Glutamatergic neuron (in vitro differentiated cells): ENCODE measurements around the gene GFRA1. TPM values are rescaled to one million over a fixed set of nuclear protein-coding genes. Genes with fewer than 3 reads are reported as not detected.

Experiments
- DNase-seq: peaks from one replicate; pipeline ENCODE4 v3.0.0; 2022
- H3K27ac Mint-ChIP-seq: one replicate; pipeline ENCODE4 v1.8.0; 2020; ENCODE audit warnings: mild to moderate bottlenecking, mixed read lengths, inconsistent platforms; ENCODE audit not compliant: unreplicated experiment
- H3K27me3 Mint-ChIP-seq: one replicate; pipeline ENCODE4 v1.8.0; 2020; ENCODE audit warnings: mild to moderate bottlenecking, moderate library complexity, mixed read lengths, inconsistent platforms; ENCODE audit not compliant: unreplicated experiment
- H3K36me3 Mint-ChIP-seq: one replicate; pipeline ENCODE4 v1.8.0; 2020; ENCODE audit warnings: mild to moderate bottlenecking, mixed read lengths, inconsistent platforms; ENCODE audit not compliant: unreplicated experiment
- H3K4me1 Mint-ChIP-seq: one replicate; pipeline ENCODE4 v1.8.0; 2020; ENCODE audit warnings: mild to moderate bottlenecking, low read depth, mixed read lengths, inconsistent platforms; ENCODE audit not compliant: unreplicated experiment
- H3K4me3 Mint-ChIP-seq: one replicate; pipeline ENCODE4 v1.8.0; 2020; ENCODE audit warnings: mild to moderate bottlenecking, mixed read lengths, inconsistent platforms; ENCODE audit not compliant: unreplicated experiment
- H3K9me3 Mint-ChIP-seq: one replicate; pipeline ENCODE4 v1.8.0; 2020; ENCODE audit warnings: mild to moderate bottlenecking, moderate library complexity, mixed read lengths, inconsistent platforms; ENCODE audit not compliant: unreplicated experiment
- total RNA-seq: library from RNA; stranded (reverse); fragmentation: NEBNext Ultra II Directional; extraction: Animal tissue kit (Norgen Biotek cat#: 25700); gene quantifications from one replicate; pipeline ENCODE4 v1.2.1, GENCODE V29; 2021; ENCODE audit not compliant: unreplicated experiment
- TF ChIP-seq, protein P1 (sequence below): fragments of 200-600 bp; sonication (generic); IDR thresholded peaks from one replicate; pipeline ENCODE4 v1.5.0; 2021; ENCODE audit not compliant: partially characterized antibody, unreplicated experiment

Gene GFRA1
- total RNA-seq, 1 donor from 2014 or later: 347 TPM

DNA sequence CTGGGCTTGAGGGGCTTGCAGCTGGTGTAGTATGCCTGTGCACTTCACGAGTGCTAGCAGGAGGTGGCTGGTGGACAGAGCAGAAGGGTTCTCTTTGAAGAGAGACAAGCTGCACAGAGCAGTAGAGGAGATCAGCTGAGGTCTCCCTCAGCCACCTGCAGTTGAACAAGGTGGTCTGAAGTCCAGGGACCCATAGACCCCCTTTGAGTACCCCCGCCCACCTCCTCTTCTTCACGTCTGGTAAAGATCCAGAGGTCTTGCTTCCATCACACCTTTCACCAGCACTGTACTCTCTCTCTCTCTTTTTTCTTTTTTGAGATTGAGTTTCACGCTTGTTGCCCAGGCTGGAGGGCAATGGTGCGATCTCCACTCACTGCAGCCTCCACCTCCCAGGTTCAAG, 157.2 kb downstream of the GFRA1 start:
- H3K27ac Mint-ChIP-seq: peak overlapping the region; percentile 1
- H3K27me3 Mint-ChIP-seq: peaks cover 20% of the 10 kb centered on the region
- no peak for DNase-seq
- no peak overlapping the region for H3K4me3 Mint-ChIP-seq
- peaks cover 42% of the 10 kb centered on the region for H3K9me3 Mint-ChIP-seq
- peaks cover 25% of the 10 kb centered on the region for H3K36me3 Mint-ChIP-seq
- H3K4me1 Mint-ChIP-seq: peaks cover 35% of the 10 kb centered on the region
- TF ChIP-seq, protein P1, sequence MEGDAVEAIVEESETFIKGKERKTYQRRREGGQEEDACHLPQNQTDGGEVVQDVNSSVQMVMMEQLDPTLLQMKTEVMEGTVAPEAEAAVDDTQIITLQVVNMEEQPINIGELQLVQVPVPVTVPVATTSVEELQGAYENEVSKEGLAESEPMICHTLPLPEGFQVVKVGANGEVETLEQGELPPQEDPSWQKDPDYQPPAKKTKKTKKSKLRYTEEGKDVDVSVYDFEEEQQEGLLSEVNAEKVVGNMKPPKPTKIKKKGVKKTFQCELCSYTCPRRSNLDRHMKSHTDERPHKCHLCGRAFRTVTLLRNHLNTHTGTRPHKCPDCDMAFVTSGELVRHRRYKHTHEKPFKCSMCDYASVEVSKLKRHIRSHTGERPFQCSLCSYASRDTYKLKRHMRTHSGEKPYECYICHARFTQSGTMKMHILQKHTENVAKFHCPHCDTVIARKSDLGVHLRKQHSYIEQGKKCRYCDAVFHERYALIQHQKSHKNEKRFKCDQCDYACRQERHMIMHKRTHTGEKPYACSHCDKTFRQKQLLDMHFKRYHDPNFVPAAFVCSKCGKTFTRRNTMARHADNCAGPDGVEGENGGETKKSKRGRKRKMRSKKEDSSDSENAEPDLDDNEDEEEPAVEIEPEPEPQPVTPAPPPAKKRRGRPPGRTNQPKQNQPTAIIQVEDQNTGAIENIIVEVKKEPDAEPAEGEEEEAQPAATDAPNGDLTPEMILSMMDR: no peak

DNA sequence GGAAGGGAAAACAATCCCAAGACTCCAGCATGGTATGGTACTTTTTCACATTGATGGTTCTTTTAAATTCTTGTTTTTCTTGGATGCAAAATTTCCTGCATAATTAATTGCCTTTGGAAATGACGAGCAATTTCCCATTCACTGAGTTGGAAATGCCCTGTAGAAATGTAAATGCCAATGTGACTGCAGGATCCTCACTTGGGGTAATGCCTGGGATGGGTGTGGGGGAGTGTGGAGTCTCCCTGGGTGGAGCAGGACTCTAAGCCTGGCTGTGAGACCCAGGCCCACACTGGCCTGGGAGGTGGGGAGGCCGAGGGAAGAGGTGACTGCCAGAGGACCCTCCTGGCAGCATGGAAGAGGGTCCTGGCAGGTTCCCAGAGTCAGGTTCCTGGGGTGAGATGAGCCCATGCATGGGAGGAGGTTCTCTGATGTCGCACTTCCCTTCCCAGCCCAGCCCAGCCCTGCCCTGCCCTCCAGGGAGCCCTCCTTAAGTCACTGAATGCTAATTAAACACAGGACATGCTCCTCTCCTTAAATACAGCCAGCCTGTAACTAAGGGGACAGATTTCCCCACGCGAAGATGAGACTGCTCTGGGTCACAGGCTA, 157.9 kb downstream of the GFRA1 start:
- TF ChIP-seq, protein P1: no peak
- H3K27me3 Mint-ChIP-seq: peaks cover 20% of the 10 kb centered on the region
- H3K27ac Mint-ChIP-seq: peak overlapping the region; percentile 1
- peaks cover 45% of the 10 kb centered on the region for H3K9me3 Mint-ChIP-seq
- H3K4me1 Mint-ChIP-seq: peaks cover 34% of the 10 kb centered on the region
- peak; percentile 40 for DNase-seq
- H3K4me3 Mint-ChIP-seq: no peak overlapping the region
- peaks cover 25% of the 10 kb centered on the region for H3K36me3 Mint-ChIP-seq

DNA sequence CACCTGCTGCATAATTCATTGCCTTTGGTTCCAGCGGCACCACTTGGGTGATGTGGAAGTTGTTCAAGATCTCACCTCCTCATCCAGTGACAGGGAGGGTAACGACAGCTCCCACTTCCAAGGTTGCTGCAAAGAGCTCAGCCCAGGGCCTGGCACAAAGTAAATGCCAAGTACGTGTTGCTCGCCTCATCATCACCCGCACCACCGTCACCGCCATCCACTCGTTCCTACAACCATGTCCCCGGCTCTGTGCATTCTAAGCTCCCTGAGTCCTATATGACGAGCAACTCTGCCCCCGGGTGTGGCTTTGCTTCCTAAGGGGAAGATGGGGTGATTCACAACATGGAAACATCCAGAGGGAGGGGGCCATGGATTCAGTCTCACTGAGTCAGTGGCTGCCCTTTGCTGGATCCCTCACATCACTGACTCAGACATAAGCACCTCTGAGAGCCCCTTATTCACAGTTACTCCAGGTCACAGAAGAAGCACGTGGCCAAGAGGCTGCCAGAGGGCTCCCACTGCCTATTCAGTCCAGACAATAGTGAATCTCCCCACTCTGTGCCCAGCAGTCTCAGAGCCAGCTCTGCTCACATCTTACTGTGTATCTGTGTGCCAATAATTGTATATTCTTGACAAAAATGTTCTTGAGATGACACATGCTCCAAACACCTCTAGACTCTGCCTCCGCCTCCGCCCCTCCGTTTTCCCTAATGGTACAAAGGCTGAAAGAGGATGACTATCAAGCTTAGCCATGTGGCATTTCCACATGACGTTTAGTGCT, 159.1 kb downstream of the GFRA1 start:
- DNase-seq: no peak
- peaks cover 43% of the 10 kb centered on the region for H3K9me3 Mint-ChIP-seq
- TF ChIP-seq, protein P1: no peak
- no peak overlapping the region for H3K4me3 Mint-ChIP-seq
- H3K36me3 Mint-ChIP-seq: peaks cover 19% of the 10 kb centered on the region
- H3K27me3 Mint-ChIP-seq: peaks cover 27% of the 10 kb centered on the region
- H3K27ac Mint-ChIP-seq: no peak overlapping the region
- H3K4me1 Mint-ChIP-seq: peaks cover 30% of the 10 kb centered on the region

DNA sequence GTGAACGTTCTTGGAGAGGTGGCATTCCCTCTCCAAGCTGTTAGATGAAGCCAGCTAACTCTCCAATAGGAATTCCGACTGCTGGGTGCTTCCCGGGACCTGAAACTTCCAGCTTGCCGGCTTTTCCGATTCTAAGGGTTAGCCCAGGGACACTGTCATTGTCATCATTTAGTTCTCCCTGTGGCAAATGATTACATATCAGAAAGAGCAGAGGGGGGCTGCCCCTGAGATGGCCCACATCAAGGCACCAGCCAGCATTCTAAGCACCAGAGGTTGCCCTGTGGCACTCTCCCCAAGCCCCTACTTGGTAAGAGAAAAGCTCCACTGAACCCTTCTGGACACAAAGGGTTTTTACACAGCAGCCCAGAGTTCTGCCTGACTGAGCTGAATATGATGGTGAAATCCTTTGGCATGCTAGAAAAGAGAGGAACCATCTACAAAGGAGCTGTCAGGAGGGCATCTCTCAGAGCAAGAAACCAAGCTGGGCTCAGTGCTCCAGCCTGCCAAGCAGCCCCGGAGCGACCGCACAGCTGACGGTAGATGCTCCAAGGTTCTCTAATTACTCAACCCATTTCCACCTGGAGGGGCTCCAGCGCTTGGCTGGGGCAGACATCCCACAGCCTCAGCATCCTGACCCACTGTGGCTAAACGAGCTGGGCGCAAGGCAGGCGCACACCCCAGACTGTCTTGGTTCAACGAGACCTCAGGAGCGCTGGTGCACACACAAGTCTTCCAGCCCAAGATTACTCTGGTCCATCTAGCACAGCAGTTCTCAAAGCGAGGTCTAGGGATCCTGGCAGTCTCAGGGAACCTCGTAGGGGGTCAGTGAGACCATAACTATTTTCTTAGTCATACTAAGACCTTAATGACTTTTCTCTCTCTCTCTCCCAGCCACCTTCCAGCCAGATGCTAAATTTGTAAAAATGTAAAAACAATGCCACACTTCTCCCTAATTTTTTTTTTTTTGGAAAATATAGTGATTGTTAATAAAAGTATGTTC, 160.5 kb downstream of the GFRA1 start:
- Mint-ChIP-seq H3K27me3 (peaks cover 30% of the 10 kb centered on the region), H3K4me1 (peaks cover 26% of the 10 kb centered on the region), H3K4me3 (no peak overlapping the region), H3K36me3 (peaks cover 5% of the 10 kb centered on the region), H3K27ac (no peak overlapping the region), H3K9me3 (peaks cover 37% of the 10 kb centered on the region)
- TF ChIP-seq, protein P1: no peak
- DNase-seq: no peak
